SH-SY5Y (cell line): ENCODE results near the gene MPHOSPH9.

ENCODE experiments used
- GATA2 ChIP-seq: IDR thresholded peaks from 2 replicates; pipeline ENCODE4 v1.6.1; 2011; ENCODE audit warnings: mild to moderate bottlenecking, low read depth, low read length
- GATA3 ChIP-seq: IDR thresholded peaks from 2 replicates; pipeline ENCODE4 v1.6.1; 2011; ENCODE audit warnings: low read depth, mild to moderate bottlenecking, low read length, moderate library complexity

MPHOSPH9 gene

GRCh38 chr12:123245678-123246077 lies 12.7 kb upstream of the MPHOSPH9 start:
- no peak for TF ChIP-seq GATA3
- TF ChIP-seq GATA2: no peak

GRCh38 chr12:123243671-123244262 lies 10.8 kb upstream of the MPHOSPH9 start:
- no peak for TF ChIP-seq GATA2
- no peak for TF ChIP-seq GATA3

GRCh38 chr12:123242116-123242904 lies 9.4 kb upstream of the MPHOSPH9 start:
- no peak for TF ChIP-seq GATA2
- no peak for TF ChIP-seq GATA3

GRCh38 chr12:123238961-123239360 lies 6.0 kb upstream of the MPHOSPH9 start:
- TF ChIP-seq GATA3 (no peak), GATA2 (no peak)

GRCh38 chr12:123238330-123238682 lies 5.4 kb upstream of the MPHOSPH9 start:
- TF ChIP-seq GATA2 (no peak), GATA3 (no peak)

GRCh38 chr12:123237646-123238329 lies 4.8 kb upstream of the MPHOSPH9 start:
- no peak for TF ChIP-seq GATA3
- TF ChIP-seq GATA2: no peak

GRCh38 chr12:123233505-123234308 lies 766 bp upstream of the MPHOSPH9 start:
- TF ChIP-seq GATA2 (no peak; the same call in 1 of the 2 replicates), GATA3 (no peak)

GRCh38 chr12:123232472-123232806 lies 502 bp downstream of the MPHOSPH9 start:
- TF ChIP-seq GATA3: no peak
- no peak for TF ChIP-seq GATA2

- TF ChIP-seq GATA2: no peak
Observed at GRCh38 chr12:123231931-123232330, 1.0 kb downstream of the MPHOSPH9 start.

GRCh38 chr12:123229051-123229450 lies 3.9 kb downstream of the MPHOSPH9 start:
- TF ChIP-seq GATA3 (no peak), GATA2 (no peak)

GRCh38 chr12:123227581-123228258 lies 5.2 kb downstream of the MPHOSPH9 start:
- peak; percentile 59 for TF ChIP-seq GATA2
- TF ChIP-seq GATA3: no peak; the same call in 1 of the 2 replicates

GRCh38 chr12:123225443-123225842 lies 7.5 kb downstream of the MPHOSPH9 start:
- TF ChIP-seq GATA2: no peak
- no peak for TF ChIP-seq GATA3

- TF ChIP-seq GATA2 (no peak), GATA3 (no peak)
Observed at GRCh38 chr12:123223241-123223668, 9.7 kb downstream of the MPHOSPH9 start.
